Astrocyte of the cerebellum (primary cell): ENCODE measurements around the gene PSAPL1.

ENCODE experiments used
- DNase-seq: peaks from one replicate; pipeline ENCODE4 v3.0.0-alpha.2; 2011; ENCODE audit warnings: low read depth
- H3K4me3 ChIP-seq: 2 replicates; pipeline ENCODE4 v1.5.1; 2011; ENCODE audit warnings: mild to moderate bottlenecking, low read depth, low read length, moderate library complexity
- in situ Hi-C: cut with HindIII; loops from 2 replicates; pipeline ENCODE4 v1.10.0; 2017; ENCODE audit warnings: low sequenced_read_pairs
- TF ChIP-seq, protein P1 (sequence below): IDR thresholded peaks from 2 replicates; pipeline ENCODE4 v1.5.1; 2012; ENCODE audit warnings: low read length, low read depth, moderate library complexity, mild to moderate bottlenecking; ENCODE audit errors: missing control alignments

Gene PSAPL1

DNA sequence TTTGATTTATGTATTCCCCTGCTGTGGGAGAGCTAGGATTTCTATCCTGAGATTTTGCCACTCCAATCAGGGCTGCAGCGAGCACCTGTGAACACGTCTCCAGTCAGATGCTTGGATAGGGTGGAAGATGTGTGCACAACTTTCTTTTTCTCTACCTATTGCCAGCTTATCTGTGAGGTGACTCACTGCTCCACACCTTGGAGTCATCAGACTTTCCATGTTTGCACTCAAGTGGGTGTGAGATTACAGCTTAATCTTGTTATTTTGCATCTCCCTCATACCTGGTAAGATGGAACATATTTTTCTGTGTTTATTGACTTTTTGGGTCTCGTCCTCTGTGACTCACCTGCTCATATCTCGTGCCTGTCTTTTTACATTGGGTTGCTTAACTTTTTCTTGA is 32.2 kb downstream of the PSAPL1 start:
- in situ Hi-C loops = no loop called here
- TF ChIP-seq, protein P1, sequence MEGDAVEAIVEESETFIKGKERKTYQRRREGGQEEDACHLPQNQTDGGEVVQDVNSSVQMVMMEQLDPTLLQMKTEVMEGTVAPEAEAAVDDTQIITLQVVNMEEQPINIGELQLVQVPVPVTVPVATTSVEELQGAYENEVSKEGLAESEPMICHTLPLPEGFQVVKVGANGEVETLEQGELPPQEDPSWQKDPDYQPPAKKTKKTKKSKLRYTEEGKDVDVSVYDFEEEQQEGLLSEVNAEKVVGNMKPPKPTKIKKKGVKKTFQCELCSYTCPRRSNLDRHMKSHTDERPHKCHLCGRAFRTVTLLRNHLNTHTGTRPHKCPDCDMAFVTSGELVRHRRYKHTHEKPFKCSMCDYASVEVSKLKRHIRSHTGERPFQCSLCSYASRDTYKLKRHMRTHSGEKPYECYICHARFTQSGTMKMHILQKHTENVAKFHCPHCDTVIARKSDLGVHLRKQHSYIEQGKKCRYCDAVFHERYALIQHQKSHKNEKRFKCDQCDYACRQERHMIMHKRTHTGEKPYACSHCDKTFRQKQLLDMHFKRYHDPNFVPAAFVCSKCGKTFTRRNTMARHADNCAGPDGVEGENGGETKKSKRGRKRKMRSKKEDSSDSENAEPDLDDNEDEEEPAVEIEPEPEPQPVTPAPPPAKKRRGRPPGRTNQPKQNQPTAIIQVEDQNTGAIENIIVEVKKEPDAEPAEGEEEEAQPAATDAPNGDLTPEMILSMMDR = no peak
- no peak for DNase-seq
- no peak overlapping the region for H3K4me3 ChIP-seq

DNA sequence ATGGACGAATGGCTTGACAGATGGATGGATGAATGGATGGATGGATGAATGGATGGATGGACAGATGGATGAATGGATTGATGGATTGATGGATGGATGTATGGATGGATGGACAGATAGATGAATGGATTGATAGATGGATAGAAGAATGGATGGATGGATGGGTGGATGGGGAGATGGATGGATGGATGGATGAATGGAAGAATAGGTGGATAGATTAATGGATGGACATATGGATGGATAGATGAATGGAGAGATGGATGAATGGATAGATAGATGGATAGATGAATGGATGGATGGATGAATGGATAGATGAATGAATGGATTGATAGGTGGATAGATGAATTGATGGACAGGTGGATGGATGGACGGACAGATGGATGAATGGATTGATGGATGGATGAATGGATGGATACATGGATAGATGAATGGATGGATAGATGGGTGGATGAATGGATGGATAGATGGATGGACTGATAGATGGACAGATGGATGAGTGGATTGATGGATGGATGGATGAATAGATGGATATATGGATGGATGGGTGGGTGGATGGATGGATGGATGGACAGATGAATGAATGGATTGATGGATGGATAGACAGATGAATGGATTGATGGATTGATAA is 33.9 kb downstream of the PSAPL1 start:
- no peak overlapping the region for H3K4me3 ChIP-seq
- TF ChIP-seq, protein P1 = no peak
- DNase-seq = no peak
- in situ Hi-C loops = no loop called here

DNA sequence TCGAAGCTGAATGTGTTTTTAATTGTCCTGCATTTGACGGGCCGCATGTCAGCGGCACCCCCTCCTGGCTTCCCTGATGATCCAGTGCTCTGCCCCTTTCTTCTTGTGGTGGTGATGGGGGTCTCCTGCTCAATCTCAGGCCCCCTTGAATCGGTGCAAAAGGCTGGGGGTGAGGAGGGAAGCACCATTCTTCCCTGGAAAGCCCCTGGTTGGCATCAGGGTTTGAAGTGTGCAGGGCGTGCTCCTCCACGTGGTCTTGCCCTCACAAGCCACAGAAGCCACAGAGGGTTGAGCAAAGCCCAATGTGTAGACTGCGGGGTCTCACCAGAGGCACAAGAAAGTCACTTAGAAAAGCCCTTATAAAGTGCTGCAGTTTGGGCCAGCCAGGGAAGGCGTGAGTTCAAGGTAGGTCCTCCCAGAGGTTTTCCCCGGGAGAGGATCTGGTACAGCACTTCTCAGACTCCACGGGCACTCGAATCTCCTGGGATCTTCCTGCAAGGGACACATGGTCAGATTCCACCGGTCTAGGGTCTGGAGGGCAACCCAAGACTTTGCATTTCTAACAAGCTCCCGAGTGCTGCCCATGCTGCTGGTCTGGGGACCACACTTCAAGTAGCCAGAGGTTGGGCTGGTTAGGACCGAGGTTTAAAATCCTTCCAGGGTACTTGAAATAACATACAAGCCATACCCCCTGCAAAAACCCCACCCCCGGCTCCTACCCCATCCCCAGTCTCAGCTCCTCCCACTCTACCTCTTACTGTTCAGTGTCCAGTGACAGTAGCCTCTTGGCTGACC is 35.1 kb downstream of the PSAPL1 start:
- in situ Hi-C loops = no loop called here
- TF ChIP-seq, protein P1 = no peak
- no peak overlapping the region for H3K4me3 ChIP-seq
- DNase-seq = no peak

DNA sequence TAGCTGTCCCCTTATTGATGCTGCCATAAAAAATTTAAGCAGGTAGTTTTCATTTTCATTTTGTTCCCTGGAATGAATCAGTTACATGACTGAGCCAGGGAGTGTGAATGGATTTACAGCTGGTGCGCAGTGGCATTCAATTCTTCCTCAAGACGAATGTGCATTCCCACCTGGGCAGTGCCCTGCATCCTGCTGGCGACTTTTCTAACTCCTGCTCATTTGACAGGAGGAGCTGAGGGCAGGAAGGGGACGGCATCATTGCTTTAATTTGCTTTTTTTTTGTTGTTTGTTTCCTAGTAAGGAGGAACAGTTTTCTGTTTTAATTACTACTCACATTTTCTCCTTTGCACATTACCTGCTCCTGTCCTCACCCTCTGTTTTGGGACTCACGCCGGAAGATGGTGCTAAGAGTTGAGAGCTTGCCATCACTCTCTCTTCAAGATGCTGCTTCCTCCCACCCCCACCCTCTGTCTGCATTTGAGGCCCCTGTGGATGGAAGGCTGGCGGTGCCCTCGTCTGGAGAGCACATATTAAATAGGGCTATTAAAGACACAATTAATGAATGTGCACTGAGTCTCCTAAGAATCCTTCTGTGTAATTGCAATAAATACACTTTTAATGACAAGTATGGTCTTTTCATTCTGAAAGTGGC is 35.8 kb downstream of the PSAPL1 start:
- DNase-seq = no peak
- in situ Hi-C loops = no loop called here
- TF ChIP-seq, protein P1 = no peak
- H3K4me3 ChIP-seq = no peak overlapping the region

DNA sequence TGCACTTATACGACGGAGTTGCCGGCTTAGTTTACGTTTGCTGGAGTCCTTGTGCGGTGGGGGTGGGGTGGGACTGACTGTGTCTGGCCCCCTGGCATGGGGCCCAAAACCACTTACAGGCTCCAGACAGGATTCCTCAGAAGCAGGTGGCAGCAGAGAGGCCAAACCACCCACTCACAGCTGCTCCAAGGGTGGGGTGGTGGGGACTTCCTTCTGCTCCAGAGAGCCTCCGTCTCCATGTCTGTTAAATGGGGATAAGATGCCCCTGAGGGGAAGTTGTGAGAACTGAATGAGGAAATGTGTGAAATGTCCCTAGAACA is 36.7 kb downstream of the PSAPL1 start:
- H3K4me3 ChIP-seq = no peak overlapping the region
- in situ Hi-C loops = no loop called here
- TF ChIP-seq, protein P1 = no peak
- no peak for DNase-seq

DNA sequence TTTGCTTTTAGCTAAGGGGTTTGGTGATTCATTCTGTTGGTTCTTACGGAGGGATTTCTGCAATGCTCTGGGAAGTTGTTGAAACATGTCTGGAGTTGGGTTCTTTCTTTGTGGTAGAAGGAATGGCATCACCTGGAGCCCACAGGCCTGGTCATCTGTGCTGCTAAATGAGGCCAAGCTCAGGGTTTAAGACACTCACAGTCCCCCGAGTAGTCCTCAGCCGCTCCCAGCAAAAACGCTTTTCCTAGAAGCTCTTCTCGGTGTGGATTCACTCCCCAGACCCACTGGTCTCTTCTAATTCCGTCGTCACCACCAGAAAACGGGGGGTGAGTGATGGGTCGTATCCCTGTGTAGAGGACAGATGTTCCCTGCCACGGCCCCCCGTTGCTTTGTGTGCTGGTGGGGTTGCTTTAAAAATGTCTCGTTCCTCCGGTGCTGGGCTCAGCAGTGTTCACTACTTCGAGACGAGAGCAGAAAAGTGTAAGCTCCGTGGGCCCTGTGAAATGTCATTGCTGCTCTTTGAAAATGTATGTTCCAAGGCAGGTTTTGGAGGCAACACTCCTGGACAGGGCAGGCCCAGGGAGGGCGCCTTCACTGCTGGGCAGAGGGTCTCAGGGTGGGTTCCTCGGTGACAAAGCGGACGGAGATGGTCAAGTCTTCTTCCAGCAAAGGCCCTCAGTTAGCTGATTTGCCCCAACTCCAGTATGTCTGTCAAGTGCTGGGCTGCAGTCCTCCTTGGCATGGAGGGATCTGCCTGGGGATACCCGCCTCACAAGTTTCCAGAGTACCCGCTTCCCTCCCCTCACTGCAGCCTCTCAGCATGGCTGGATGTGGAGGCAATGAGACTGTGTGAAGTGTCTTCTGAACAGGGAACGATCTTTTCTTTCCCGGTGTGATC is 37.3 kb downstream of the PSAPL1 start:
- DNase-seq = no peak
- TF ChIP-seq, protein P1 = no peak
- no peak overlapping the region for H3K4me3 ChIP-seq
- in situ Hi-C loops = no loop called here
